GM21528 (cell line): ENCODE data around the gene OVCA2.

Experiments
- ATAC-seq: cut with Tn5 transposase; IDR thresholded peaks from one replicate; pipeline ENCODE4 v1.9.1; 2021; ENCODE audit warnings: mild to moderate bottlenecking, moderate library complexity; ENCODE audit not compliant: unreplicated experiment, low FRiP score

OVCA2 gene

GRCh38 chr17:2063261-2064146, 21.7 kb downstream of the OVCA2 start:
- no peak for ATAC-seq

GRCh38 chr17:2064147-2064489, 22.3 kb downstream of the OVCA2 start:
- ATAC-seq: no peak

DNA sequence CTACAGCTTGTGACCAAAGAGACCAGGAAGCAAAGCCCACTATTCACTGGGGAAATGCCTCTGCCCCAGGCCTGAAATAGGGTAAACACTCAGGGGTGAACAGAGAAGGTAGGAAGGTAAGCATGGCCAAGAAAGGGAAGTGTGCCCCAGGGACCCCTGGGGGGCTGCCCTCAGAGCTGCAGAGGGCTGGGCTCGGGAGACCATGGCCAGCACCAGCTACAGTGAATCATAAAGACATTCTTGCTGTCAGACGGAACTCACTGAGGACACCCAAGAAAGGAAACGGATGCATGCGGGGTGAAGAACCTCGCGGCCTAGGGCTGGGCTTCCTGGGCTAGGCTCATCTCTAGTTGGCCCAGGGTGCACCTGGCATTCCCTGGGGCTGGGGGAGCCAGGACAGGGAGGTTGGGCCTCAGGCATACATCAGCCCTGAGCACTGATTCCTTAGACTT, 22.7 kb downstream of the OVCA2 start:
- ATAC-seq: no peak

DNA sequence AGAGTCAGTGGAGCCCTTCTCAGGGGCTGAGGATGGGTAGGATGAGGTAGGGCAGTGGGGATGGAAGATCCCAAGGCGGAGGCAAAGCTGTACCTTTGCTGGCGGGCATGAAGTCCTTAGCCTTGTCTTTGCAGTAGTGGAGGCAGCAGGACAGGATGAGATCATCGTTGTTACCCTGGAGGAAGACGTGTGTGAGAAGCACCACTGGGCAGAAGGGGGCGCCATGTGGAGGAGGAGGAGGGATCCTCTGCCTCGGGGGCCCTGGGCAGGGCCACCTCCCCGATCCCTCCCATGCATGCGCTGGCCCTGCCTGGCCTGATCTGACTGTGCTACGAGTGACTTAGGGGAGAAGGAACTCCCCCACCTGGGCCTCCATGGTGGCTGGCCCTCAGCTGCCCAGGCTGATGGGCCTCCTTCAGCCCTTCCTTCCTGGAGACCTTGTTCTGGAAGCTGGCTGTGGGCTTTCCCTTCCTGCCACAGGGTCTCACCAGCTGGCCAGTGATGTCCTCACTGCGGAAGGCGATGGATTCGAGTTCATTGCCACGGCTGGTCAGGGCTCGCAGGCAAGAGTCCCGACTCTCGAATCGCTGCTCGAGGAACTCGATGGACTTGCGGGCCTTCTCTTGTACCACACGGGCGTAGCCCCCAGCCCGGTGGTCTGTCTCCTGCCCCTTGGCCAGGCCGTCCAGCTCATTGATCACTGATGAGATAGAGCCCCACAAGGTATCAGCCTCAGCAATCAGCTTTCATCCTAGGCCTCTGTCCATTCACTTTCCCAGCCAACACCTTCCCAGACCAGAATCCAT, 23.4 kb downstream of the OVCA2 start:
- no peak for ATAC-seq

- no peak for ATAC-seq
These were observed 24.2 kb downstream of the OVCA2 start for GRCh38 chr17:2065949-2066400.

GRCh38 chr17:2067048-2067561, 25.3 kb downstream of the OVCA2 start:
- ATAC-seq: no peak

DNA sequence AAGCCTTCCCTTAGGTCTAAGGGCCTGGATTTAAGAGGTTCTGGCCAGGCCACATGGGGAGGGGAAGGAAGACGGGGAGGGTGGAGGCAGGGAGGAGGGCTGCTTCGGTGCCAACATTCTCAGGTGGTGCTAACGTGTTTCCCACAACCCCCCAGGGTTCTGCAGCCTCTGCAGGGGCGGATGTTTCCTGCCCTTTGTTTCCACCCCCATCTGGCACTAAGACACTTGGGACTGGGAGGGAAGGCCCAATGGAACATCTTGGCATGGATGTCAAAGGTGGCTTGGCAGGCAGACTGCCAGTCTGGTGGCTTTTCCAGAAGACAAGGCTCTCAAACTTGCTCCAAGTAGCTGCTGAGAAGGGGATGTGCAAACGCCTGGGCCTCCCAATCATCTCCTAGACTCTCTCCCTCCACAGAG, 25.8 kb downstream of the OVCA2 start:
- ATAC-seq: no peak

DNA sequence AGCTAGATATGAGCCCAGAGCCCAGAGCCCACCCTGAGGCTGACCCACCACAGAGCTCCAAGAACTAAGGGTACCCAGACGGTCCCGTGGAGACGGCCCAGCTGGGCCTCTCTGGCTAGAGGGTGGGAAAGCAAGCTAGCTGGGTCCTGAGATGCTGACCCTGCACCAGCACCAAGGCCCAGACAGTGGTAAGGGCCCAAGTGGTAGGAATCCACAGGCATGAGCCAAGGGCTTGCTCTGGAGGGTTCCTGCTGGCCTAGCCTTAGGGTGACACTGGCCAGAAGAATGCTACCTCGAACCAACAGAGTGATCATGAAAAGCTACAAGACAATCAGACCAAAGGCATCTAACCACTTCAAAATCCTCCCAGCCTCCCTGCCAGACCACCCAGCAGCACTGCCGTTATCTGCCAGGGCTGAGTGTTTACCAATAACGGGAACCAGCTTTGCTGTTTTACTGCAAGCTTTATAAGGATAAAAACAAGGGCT, 26.3 kb downstream of the OVCA2 start:
- no peak for ATAC-seq

- ATAC-seq: no peak
These were observed 26.8 kb downstream of the OVCA2 start for GRCh38 chr17:2068519-2069051.

- peak; percentile 63 for ATAC-seq
These were observed 28.6 kb downstream of the OVCA2 start for GRCh38 chr17:2070241-2071023.

DNA sequence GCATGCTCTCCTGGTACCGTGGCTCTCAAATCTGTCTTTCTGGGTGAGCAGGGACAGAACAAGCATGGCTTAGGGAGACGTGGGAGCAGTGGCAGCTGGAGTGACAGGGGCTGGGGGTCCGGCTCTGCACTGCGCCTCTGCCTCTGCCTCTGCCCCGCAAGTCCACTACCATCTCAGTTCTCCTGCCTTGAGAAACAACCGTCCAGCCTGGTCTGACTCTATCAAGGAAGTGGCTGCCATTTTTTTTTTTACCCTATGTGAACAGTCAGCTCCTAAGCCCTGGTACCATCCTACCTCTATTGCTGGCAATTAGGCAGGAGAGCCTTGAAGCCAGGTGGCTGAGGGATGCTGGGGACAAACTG, 29.2 kb downstream of the OVCA2 start:
- ATAC-seq: no peak

DNA sequence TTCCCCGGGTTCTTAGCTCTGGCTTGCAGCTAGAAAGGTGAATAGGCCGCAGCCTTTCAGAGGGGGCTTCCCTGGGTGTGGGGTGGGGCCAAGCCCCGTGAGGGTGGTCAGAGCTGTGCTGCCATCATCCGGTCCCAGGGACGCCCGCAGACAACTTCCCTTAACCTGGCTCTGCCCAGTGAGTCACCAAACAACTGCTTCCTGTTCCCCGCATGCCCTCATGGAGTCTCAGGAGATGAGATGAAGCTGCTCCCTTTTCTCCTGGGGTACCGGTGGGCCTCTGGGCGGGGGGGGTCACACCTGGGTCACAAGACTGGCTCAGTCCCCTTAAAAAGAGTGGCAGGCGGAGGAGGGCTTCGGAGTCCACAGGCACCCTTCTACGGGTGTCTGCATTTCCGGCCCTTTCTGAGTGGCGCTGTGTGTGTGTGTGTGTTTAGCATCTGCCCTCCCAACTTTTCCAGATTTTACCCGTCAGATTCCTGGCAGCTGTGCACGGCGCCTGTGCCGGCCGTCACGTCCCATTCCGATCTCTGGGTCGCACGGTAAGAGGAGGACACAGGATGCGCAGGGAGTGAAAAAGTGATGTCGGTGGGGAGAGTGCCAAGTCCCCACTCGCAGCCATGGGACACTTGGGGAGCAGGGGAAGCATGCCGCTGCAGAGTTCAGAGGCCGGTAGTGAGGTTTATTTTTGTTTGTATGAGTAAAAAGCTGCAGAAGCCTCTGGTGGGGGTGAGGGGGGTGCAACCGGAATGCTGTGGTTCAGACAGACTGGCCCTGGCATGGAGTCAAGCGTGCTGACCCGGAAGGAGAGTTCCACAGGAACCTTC, 29.8 kb downstream of the OVCA2 start:
- ATAC-seq: no peak

DNA sequence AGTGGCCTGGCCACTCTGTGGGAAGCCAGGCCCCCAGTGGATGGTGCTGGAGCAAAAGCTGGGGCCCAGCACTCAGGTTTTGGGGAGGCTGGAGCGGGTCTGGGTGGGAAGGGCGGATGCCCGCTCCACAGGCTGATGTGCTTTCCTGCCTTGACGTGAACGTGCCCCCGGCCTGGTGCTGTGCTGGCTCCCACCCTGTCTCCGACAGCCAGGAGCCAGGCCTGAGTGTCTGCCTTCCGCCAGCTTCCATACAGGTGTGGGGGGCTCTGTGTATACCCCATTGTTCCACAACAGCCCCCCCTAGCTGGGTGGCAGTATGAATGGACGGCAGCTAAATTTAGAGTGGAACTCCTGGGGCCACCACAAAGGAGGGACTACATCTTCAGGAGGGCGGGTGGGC, 33.1 kb downstream of the OVCA2 start:
- ATAC-seq: no peak

DNA sequence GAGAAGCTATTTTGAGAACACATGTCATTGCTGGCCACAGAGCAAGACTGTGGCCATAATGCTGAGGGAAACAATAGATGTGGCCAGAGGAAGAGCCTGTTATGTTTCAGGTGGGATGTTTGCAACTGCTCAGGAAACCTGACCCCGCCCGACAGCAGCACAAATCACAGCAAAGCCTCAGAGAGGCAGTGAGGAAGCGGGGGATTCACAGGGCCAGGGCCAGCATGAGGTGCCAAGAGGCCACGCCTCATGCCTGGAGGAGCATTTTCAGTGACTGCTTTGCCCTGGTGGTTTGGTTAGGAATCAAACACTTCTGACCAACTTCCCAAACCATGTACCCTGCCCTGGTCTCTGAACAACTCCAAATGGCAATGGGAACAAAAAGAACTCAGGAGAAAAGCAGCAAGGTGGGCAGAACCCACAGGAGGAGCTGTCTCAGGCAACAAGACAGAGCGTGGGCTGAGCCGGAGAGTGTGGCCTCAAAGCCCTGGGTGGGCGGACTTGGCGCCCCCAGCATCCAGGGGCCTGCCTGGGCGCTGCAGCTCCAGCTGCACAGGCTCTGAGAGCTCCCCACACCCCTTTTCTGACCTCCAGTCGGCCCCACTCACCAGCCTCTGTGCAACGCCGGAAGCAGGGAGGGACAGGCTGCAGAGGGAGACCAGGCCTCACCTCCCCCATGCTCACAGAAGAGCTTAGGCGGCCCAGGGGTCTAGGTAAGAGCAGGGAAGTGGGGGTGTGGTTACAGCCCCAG, 33.7 kb downstream of the OVCA2 start:
- ATAC-seq: no peak

DNA sequence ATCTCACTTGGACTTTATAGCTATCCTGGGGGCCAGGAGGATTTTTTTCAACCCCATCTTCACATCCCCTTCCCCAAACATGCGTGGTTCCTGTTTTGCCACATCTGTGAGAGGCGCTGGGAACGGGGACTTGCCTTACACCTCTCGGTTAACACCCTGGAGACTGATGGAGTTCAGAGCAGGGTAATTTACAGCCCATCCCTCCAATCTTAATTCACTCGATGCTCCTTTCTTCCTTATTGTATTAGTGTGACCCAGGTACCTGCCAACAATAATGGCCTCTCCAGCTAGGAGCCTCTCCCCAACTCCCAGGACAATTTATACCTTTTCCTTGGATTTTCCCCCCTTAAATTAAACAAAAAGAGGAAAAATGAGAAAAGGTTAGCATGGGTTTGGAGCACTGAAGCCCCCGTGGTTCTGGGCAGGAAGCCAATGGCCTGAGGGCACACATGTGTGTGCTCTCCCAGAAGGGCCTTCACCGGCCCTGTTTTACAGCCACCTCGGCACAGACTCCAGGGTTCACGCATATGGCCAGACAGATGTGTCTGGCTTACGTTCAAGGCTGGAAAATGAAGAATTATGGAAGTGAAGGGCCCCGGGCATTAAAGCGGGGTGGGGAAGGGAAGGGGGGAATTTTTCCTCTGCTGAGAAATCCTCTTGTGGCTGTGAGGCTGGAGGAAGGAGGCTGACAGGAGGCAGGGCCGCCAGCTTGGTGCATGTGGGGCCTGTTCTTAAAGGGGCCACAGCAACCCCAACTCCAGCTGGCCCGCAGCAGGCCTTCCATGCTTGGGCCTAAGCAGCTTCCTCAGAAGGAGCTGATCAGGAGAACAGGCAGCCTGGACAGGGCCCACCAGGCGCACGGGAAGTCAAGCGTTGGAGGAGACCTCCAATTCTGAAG, 34.5 kb downstream of the OVCA2 start:
- ATAC-seq: no peak

- no peak for ATAC-seq
These were observed 35.2 kb downstream of the OVCA2 start for GRCh38 chr17:2077040-2077439.

- no peak for ATAC-seq
These were observed 39.7 kb downstream of the OVCA2 start for GRCh38 chr17:2081564-2081963.
